DOHH2 (cell line): ENCODE measurements around the gene CNTN4.

ENCODE experiments used
- CTCF ChIP-seq: fragments of 200-600 bp; sonication (generic); IDR thresholded peaks from one replicate; pipeline ENCODE4 v1.5.1; 2014; ENCODE audit warnings: antibody characterized with exemption, mild to moderate bottlenecking, low read depth, low read length; ENCODE audit not compliant: poor library complexity, severe bottlenecking
- EZH2phosphoT487 ChIP-seq: fragments of 200-600 bp; sonication (generic); IDR thresholded peaks from 2 replicates; pipeline ENCODE4 v1.6.1; 2017; ENCODE audit warnings: borderline replicate concordance, mild to moderate bottlenecking, antibody characterized with exemption, low read length, moderate library complexity, mixed read lengths

DNA sequence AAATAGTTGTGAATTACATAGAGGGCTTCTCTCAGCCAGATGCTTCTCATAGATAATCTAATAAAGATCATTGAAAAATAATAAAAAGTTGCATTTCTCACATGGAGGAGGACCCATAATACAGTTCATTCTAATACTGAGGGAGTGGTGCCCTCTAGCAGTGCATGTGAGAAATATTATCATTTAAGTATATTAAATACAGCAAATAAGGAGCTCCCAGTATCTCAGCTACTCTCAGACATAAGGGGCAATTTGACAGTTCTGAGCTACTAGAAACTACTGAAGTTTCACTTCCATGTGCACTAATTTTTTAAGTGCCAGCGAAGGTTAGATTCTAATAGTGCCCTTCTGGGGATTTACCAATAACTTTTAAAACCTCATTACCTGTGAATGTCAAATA, 823.2 kb downstream of the CNTN4 start:
- TF ChIP-seq CTCF (peak; percentile 40), EZH2phosphoT487 (no peak)
